HG03354 (cell line): ENCODE data around the gene NDUFB3.
"Not testable (repeated sequence)": the region's sequence is repeated elsewhere in the genome, so short reads cannot be mapped to it uniquely, and the experiment has no call there.

ENCODE experiments used
- ATAC-seq: cut with Tn5 transposase; IDR thresholded peaks from one replicate; pipeline ENCODE4 v1.9.1; 2021; ENCODE audit warnings: mild to moderate bottlenecking; ENCODE audit not compliant: unreplicated experiment, poor library complexity, severe bottlenecking

NDUFB3 gene

DNA sequence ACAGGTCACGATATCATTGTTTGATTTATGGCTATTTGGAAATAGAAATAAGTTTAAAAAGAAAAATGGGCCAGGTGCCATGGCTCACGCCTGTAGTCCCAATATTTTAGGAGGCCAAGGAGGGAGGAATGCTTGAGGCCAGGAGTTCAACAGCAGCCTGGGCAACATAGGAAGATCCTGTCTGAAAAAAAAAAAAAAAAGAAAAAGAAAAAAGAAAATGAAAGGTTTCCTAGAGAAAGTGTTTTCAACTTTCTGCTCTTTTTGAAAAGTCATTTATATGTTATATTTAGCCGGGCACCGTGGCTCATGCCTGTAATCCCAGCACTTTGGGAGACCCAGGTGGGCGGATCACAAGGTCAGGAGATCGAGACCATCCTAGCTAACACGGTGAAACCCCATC lies 3.2 kb downstream of the NDUFB3 start:
- no peak for ATAC-seq

DNA sequence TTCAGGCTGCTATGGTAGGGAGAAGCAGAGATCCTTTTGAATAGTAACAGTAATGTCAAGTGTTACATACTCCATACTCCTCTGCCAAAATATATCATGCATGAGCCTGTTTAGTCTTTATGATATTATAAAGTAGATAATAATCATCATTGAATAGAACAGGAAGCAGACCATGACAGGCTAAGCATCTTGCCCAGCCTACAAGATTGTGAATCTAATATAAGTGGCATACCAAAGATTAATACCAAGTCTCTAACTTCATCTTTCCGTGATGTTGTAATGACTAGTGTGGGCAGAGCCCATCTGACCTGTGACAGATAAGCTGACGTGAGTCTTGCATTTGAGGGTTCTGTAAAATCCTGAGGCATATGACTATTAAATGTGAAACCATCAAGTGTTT lies 13.1 kb downstream of the NDUFB3 start:
- ATAC-seq = no peak

- no peak for ATAC-seq
These were observed 18.8 kb downstream of the NDUFB3 start for GRCh38 chr2:201090574-201090973.

DNA sequence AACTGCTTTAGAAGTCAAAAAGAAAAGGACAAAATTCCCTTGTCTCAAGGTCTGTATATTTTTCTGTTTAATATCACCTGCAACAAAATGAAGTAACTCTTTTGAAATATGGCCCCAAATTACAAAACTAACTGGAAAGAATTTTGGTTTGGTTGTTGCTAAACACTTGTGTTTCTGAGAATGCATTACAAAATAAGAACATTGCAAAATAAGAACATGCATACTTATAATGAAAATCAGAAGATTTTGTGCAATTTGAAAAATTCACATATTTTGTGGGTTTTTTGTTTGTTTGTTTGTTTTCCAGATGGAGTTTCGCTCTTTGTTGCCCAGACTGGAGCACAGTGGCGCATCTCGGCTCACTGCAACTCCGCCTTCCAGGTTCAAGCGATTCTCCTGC lies 21.8 kb downstream of the NDUFB3 start:
- no peak for ATAC-seq

- no peak for ATAC-seq
These were observed 28.7 kb downstream of the NDUFB3 start for GRCh38 chr2:201100497-201100896.

- ATAC-seq = no peak
These were observed 34.0 kb downstream of the NDUFB3 start for GRCh38 chr2:201105759-201106158.

DNA sequence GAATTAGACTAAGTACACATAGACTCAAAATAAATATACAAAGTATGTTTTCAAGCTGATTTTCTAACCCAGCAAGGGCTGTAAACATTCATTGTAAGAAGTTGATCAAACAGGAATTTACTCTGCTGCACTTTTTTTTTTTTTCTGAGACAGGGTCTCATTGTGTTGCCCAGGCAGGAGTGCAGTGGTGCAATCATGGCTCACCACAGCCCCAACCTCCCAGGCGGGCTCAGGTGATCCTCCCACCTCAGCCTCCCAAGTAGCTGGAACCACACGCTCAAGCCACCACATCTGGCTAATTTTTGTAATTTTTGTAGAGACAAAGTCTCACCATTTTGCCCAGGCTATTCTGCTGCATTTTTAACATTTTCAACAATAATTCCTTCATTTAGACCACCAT lies 35.8 kb downstream of the NDUFB3 start:
- ATAC-seq = no peak

GRCh38 chr2:201108341-201108740 lies 36.5 kb downstream of the NDUFB3 start:
- ATAC-seq = no peak

DNA sequence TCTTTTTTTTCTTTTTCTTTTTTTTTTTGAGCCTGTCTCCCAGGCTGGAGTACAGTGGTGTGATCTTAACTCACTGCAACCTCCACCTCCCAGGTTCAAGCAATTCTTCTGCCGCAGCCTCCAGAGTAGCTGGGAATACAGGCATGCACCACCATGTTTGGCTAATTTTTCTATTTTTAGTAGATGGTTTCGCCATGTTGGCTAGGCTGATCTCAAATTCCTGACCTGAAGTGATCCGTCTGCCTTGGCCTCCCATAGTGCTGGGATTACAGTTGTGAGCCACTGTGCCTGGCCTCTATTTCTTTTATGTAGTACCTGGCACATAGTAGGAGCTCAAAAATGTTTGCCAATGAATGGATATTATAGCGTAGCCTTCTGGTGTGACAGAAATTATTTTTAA lies 37.4 kb downstream of the NDUFB3 start:
- no peak for ATAC-seq

GRCh38 chr2:201110615-201111014 lies 38.8 kb downstream of the NDUFB3 start:
- no peak for ATAC-seq

DNA sequence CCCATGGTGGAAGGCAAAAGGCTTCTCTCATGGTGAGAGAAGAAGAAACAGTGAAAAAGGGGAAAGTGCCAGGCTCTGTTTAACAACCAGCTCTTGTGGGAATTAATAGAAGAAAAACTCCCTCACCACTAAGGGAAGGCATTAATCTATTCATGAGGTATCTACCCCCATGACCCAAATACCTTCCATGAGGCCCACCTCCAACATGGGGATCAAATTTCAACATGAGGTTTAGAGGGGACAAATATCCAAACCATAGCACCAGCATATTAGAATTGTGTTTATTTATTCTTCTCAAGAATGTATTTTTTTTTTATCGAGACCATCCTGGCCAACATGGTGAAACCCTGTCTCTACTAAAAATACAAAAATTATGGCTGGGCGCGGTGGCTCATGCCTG lies 39.3 kb downstream of the NDUFB3 start:
- no peak for ATAC-seq

GRCh38 chr2:201114350-201114749 lies 42.5 kb downstream of the NDUFB3 start:
- ATAC-seq = no peak

DNA sequence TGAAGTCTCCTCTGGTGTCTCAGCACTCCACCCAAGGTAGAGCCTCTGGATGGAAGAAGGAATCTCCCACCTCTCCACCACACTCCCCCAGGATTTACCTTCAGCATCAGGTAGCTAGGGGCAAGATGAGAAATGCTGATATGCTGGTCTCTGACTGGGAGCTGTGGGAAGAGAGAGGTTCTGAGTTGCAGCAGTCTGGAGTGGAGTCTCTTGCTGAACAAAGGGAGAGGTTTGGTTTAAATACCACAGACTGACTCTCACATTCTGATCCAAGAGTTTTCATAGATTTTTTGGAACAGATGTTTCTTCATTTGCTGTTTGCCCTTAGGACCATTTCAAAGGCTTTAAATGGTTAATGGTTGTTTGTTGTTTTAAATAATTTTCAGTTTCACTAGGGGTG lies 43.0 kb downstream of the NDUFB3 start:
- ATAC-seq = no peak

DNA sequence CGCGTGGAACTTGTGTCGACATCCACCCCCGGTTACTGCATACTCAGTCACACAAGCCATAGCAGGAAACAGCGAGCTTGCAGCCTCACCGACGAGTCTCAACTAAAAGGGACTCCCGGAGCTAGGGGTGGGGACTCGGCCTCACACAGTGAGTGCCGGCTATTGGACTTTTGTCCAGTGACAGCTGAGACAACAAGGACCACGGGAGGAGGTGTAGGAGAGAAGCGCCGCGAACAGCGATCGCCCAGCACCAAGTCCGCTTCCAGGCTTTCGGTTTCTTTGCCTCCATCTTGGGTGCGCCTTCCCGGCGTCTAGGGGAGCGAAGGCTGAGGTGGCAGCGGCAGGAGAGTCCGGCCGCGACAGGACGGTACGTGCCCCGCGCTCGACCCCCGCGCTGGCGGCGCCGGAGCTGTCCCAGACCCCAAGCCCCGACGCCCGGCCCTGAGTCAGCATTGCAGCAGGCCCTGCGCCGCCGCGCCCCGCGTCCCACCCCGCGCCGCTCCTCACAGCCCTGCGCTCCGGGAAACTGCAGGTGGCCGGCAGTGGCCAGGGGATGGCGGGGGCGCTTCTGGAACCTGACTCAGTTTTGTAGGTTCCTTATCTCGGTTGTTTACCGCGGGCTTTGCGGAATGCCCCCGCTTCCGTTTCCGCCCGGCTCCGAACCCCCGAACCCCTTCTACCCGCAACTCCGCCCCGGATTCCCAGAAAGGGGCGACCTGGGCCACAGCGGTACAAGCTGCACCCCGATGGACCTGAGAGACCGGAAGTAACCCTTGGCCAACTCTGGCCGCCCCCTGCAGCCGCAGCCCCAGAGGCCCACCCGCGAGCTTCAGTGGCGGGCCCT lies 44.5 kb downstream of the NDUFB3 start, which contains the start of gene CFLAR:
Gene CFLAR, plus strand, starts transcription at position 50 of the 844 bp plus-strand sequence. CDS start 13,702 bp downstream, outside the sequence.
- peak; percentile 37 for ATAC-seq

- ATAC-seq = peak; percentile 29
These were observed 45.3 kb downstream of the NDUFB3 start for GRCh38 chr2:201116959-201117734.

GRCh38 chr2:201117735-201118094 lies 45.9 kb downstream of the NDUFB3 start:
- not testable (repeated sequence) for ATAC-seq

- peak; percentile 51 for ATAC-seq
These were observed 46.5 kb downstream of the NDUFB3 start for GRCh38 chr2:201118121-201118960.

DNA sequence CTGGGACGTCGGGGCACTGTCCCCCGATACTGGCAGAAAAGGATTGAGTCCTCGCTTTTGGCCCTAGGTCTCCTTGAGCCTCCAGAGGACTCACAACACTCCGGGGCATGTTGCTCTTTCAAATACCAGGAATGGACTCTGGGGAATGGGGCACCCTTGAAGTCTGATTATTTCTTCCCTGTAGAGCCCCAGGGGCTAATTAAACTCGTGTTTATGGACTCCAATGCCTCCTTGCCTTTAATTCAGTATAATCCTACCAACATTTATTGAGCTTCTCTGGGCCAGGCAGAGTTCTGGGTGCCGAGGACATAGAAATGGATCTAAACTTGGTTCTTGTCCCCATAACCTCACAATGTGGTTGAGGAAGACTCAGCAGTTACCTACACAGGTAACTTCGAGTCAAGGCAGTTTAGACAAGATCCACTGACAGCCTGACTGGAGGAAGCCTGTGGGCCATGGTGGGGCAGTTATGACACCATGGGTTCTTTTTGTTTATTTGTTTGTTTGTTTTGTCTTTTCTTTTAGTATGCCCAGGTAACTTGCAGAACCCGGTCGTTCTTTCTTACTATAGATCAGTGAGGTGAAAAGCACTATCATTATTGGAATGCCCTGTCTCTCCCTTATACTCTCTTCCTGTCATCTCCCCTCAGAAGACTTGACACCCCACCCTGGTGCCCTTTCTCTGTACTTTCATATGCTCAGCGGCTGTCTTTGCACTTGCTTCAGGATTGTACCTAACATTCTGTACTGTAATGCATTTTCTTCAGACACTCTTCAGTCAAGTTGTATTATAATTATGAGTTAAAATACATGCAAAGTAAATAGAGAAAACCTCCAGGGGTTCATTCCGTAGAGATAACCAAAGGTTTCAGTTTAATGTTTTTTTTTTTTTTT lies 47.4 kb downstream of the NDUFB3 start:
- no peak for ATAC-seq

GRCh38 chr2:201122276-201122675 lies 50.5 kb downstream of the NDUFB3 start:
- no peak for ATAC-seq
